ENCODE results near the gene DNASE1L1.

- TF ChIP-seq CTCF (IDR thresholded peaks at IDR 0.05) (no peak), POLR2AphosphoS5 (IDR thresholded peaks at IDR 0.05) (no peak)
Observed at GRCh38 chrX:154360155-154360713, 48.8 kb downstream of the DNASE1L1 start.

Data from prostate gland (tissue), 2 donors.